ENCODE measurements around the gene PACSIN2. TPM values are rescaled to one million over a fixed set of nuclear protein-coding genes. Genes with fewer than 3 reads are reported as not detected.

The PACSIN2 gene
- total and polyA plus RNA-seq, 2 of the 13 experiments (the other 11 are each of a cell fraction or from before 2014, with no cell fraction given), result 54.1 to 68.8 TPM

DNA sequence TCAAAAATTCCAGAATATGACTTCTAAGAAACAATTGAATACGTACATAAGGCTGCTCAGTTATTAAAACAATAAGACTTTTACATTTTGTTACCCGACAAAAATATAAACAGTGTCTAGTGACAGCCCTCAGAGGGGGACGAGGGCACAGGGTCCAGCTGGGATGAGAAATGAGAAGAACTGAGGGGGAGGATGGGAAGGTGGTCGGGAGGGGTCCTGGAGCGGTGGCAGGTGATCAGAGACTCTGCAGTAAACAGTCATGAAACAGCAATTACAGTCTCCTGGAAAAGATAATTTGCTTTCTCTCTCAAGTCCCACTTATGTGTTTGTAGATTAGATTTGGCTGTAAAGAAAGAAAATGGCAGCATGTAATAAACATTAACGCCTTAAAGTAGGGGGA is 56.0 kb downstream of the PACSIN2 start:
- in situ Hi-C loops (cut with HindIII; ENCODE audit: extremely low pct_ligation_motif_present, low pct_unique_long_range_greater_than_20kb) (no loop called here), intact Hi-C loops (cut with micrococcal nuclease; ENCODE audit: unreplicated experiment) (loop anchor here (5.0 kb wide), 1 partner anchor 47 kb away; no protein-coding TSS in a partner anchor)
- H3K9me3 ChIP-seq (ENCODE audit: low read length), result no peaks in the 10 kb centered on the region
- peak overlapping the region; percentile 31 to 56 (median 45) for H3K4me3 ChIP-seq (replicated peaks in 1 of 3; ENCODE audit: insufficient read depth in 1 of 3, low read depth in 2 of 3, low read length in 3 of 3)
- H3K79me2 ChIP-seq (ENCODE audit: insufficient read depth, low read length), result peaks cover 94% of the 10 kb centered on the region
- ATAC-seq, result no peak
- no peak overlapping the region for H2AFZ ChIP-seq (ENCODE audit: low read length)
- whole genome bisulfite sequencing (ENCODE audit: low lambda C conversion rate), result 69% methylated on average over 6 of the region's 6 CpGs
- BruUV-seq (replicated peaks), result no TSS peak
- peak overlapping the region; percentile 55; the same call in 1 of the 2 replicates for H3K9ac ChIP-seq (ENCODE audit: insufficient read depth, low read depth, low read length)
- no peaks in the 10 kb centered on the region for H3K27me3 ChIP-seq (ENCODE audit: control insufficient read depth in 1 of 2, insufficient read depth in 2 of 2, low read length in 2 of 2)
- TF ChIP-seq, protein P1, sequence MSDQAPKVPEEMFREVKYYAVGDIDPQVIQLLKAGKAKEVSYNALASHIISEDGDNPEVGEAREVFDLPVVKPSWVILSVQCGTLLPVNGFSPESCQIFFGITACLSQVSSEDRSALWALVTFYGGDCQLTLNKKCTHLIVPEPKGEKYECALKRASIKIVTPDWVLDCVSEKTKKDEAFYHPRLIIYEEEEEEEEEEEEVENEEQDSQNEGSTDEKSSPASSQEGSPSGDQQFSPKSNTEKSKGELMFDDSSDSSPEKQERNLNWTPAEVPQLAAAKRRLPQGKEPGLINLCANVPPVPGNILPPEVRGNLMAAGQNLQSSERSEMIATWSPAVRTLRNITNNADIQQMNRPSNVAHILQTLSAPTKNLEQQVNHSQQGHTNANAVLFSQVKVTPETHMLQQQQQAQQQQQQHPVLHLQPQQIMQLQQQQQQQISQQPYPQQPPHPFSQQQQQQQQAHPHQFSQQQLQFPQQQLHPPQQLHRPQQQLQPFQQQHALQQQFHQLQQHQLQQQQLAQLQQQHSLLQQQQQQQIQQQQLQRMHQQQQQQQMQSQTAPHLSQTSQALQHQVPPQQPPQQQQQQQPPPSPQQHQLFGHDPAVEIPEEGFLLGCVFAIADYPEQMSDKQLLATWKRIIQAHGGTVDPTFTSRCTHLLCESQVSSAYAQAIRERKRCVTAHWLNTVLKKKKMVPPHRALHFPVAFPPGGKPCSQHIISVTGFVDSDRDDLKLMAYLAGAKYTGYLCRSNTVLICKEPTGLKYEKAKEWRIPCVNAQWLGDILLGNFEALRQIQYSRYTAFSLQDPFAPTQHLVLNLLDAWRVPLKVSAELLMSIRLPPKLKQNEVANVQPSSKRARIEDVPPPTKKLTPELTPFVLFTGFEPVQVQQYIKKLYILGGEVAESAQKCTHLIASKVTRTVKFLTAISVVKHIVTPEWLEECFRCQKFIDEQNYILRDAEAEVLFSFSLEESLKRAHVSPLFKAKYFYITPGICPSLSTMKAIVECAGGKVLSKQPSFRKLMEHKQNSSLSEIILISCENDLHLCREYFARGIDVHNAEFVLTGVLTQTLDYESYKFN (CRISPR knock-in tag; conservative IDR thresholded peaks at IDR 0.05), result no peak
- peak; percentile 29; the same call in 1 of the 2 replicates for TF ChIP-seq ZNF768 (CRISPR knock-in tag; IDR thresholded peaks at IDR 0.05)
- no peak for DNase-seq (ENCODE audit: low spot score)
- FAIRE-seq, result no peak
- H3K27ac ChIP-seq (ENCODE audit: extremely low read length, insufficient read depth, low read length), result peak overlapping the region; percentile 75
- H3K4me2 ChIP-seq (ENCODE audit: low read depth, low read length), result peak overlapping the region; percentile 76
- ChIA-PET POLR2A (interaction anchor here (0.8 to 2.4 kb wide), 12 partner anchors 11 to 131 kb away, joined by 3 to 45 read pairs (median 6); partner anchors contain the start of gene PACSIN2), CTCF (ENCODE audit: low intra/inter-chr PET ratio, low total read pairs) (no interaction called here)
- H4K20me1 ChIP-seq (ENCODE audit: insufficient read depth, low read length), result no peaks in the 10 kb centered on the region; the same call in 1 of the 2 replicates
- H3K4me1 ChIP-seq (ENCODE audit: insufficient read depth, low read length), result peaks cover 100% of the 10 kb centered on the region
- peaks cover 4 to 14% of the 10 kb centered on the region in 2 experiments; a peak in 2 of 5 replicates for H3K36me3 ChIP-seq (replicated peaks in 1 of 2; ENCODE audit: control insufficient read depth in 1 of 2, insufficient read depth in 2 of 2, low read length in 2 of 2)

DNA sequence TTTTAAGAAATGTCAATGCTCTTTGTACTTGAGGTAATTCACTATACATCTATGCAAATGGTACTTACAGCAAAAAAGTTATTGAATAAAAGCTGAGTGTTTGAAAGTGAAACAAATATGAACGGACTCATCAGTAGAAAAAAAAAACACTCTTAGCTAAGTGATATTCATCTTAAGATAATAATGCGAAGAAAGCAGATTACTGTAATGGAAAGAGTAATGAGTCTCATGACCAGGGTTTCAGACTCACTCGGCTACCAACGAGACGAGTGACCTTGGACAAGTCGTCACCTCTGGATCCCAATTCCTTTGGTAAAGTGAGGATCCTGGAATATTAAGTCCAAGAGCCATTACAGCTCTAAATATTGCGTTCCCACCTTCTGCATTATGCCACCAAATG is 57.0 kb downstream of the PACSIN2 start:
- ChIA-PET CTCF (ENCODE audit: low intra/inter-chr PET ratio, low total read pairs) (no interaction called here), POLR2A (interaction anchor here (0.7 to 2.1 kb wide), 3 partner anchors 11 to 42 kb away, joined by 3 to 5 read pairs (median 3); no protein-coding TSS in a partner anchor)
- Histone ChIP-seq H2AFZ (ENCODE audit: low read length) (no peak overlapping the region), H3K79me2 (ENCODE audit: insufficient read depth, low read length) (peaks cover 94% of the 10 kb centered on the region), H3K9ac (ENCODE audit: insufficient read depth, low read depth, low read length) (no peak overlapping the region), H3K4me1 (ENCODE audit: insufficient read depth, low read length) (peaks cover 99% of the 10 kb centered on the region), H3K9me3 (ENCODE audit: low read length) (no peaks in the 10 kb centered on the region), H3K27ac (ENCODE audit: extremely low read length, insufficient read depth, low read length) (no peak overlapping the region), H3K4me2 (ENCODE audit: low read depth, low read length) (0 out of 2 replicates have a peak overlapping the region, but pooled peaks have one; percentile 76), H3K27me3 (ENCODE audit: control insufficient read depth in 1 of 2, insufficient read depth in 2 of 2, low read length in 2 of 2) (no peaks in the 10 kb centered on the region), H3K36me3 (replicated peaks in 1 of 2; ENCODE audit: control insufficient read depth in 1 of 2, insufficient read depth in 2 of 2, low read length in 2 of 2) (peaks cover 4 to 14% of the 10 kb centered on the region in 2 experiments; a peak in 3 of 5 replicates), H3K4me3 (replicated peaks in 1 of 3; ENCODE audit: insufficient read depth in 1 of 3, low read depth in 2 of 3, low read length in 3 of 3) (no peak overlapping the region), H4K20me1 (ENCODE audit: insufficient read depth, low read length) (no peaks in the 10 kb centered on the region; the same call in 1 of the 2 replicates)
- intact Hi-C loops (cut with micrococcal nuclease; ENCODE audit: unreplicated experiment), result loop anchor here (5.0 kb wide), 1 partner anchor 46 kb away; no protein-coding TSS in a partner anchor
- DNase-seq (ENCODE audit: low spot score) (no peak), ATAC-seq (no peak), FAIRE-seq (no peak)
- 91% methylated on average over 7 of the region's 7 CpGs for WGBS (ENCODE audit: low lambda C conversion rate)
- no TSS peak for BruUV-seq (replicated peaks)
- in situ Hi-C loops (cut with HindIII; ENCODE audit: extremely low pct_ligation_motif_present, low pct_unique_long_range_greater_than_20kb), result no loop called here
- no peak for TF ChIP-seq SP140L (CRISPR knock-in tag; IDR thresholded peaks at IDR 0.05; ENCODE audit: borderline replicate concordance)
